ENCODE measurements around the gene ARID1B. TPM values are rescaled to one million over a fixed set of nuclear protein-coding genes. Genes with fewer than 3 reads are reported as not detected.

The ARID1B gene
- total and polyA plus RNA-seq, 10 of the 15 experiments (the other 5 are each of a cell fraction or from before 2014, with no cell fraction given) = 24.7 to 133 (median 54.6) TPM

- TF ChIP-seq ZBTB33 (IDR thresholded peaks at IDR 0.05) = no peak
- no peak for TF ChIP-seq BACH1 (IDR thresholded peaks at IDR 0.05; ENCODE audit: borderline replicate concordance)
- TF ChIP-seq FOXK2 (IDR thresholded peaks at IDR 0.05) = no peak
- TF ChIP-seq ZNF687 (IDR thresholded peaks at IDR 0.05) = no peak
- TF ChIP-seq POLR2A (IDR thresholded peaks at IDR 0.05; ENCODE audit: low read depth, low read length) = no peak
- peak; percentile 54; the same call in 1 of the 2 replicates for TF ChIP-seq BCL11A (IDR thresholded peaks at IDR 0.05; ENCODE audit: low read depth, low read length)
- TF ChIP-seq ATF3 (IDR thresholded peaks at IDR 0.05; ENCODE audit: borderline replicate concordance, extremely low read depth, low read depth, low read length) = no peak
- TF ChIP-seq USF2 (IDR thresholded peaks at IDR 0.05; ENCODE audit: borderline replicate concordance, low read depth, low read length) = no peak
- TF ChIP-seq MTA2 (IDR thresholded peaks at IDR 0.05; ENCODE audit: low read depth) = peak; percentile 72
- TF ChIP-seq MXI1 (IDR thresholded peaks at IDR 0.05; ENCODE audit: low read depth, low read length) = no peak
- no peak for TF ChIP-seq NFYA (IDR thresholded peaks at IDR 0.05; ENCODE audit: borderline replicate concordance, low read depth, low read length)
- no peak for TF ChIP-seq ELK1 (IDR thresholded peaks at IDR 0.05; ENCODE audit: low read depth, low read length)
- no peak for TF ChIP-seq HDGF (IDR thresholded peaks at IDR 0.05)
- TF ChIP-seq CBX5 (IDR thresholded peaks at IDR 0.05; ENCODE audit: low read depth) = no peak
- TF ChIP-seq TCF3 (IDR thresholded peaks at IDR 0.05; ENCODE audit: borderline replicate concordance, insufficient read depth, low read depth, low read length) = no peak
- TF ChIP-seq SMAD1 (IDR thresholded peaks at IDR 0.05; ENCODE audit: low read depth, partially characterized antibody) = no peak
- no peak for TF ChIP-seq PRDM15 (CRISPR knock-in tag; IDR thresholded peaks at IDR 0.05)
- TF ChIP-seq SPI1 (IDR thresholded peaks at IDR 0.05; ENCODE audit: borderline replicate concordance, insufficient read depth, low read depth, low read length) = no peak
These were observed 47.9 kb upstream of the ARID1B start (continued) for GRCh38 chr6:156729248-156729647.

All from GM12878 (cell line).